ENCODE results near the gene TEX12. TPM values are rescaled to one million over a fixed set of nuclear protein-coding genes. Genes with fewer than 3 reads are reported as not detected.

TEX12 gene
- total and polyA plus RNA-seq, 2 experiments from 2014 or later, result 1.1 TPM; not detected in 1

DNA sequence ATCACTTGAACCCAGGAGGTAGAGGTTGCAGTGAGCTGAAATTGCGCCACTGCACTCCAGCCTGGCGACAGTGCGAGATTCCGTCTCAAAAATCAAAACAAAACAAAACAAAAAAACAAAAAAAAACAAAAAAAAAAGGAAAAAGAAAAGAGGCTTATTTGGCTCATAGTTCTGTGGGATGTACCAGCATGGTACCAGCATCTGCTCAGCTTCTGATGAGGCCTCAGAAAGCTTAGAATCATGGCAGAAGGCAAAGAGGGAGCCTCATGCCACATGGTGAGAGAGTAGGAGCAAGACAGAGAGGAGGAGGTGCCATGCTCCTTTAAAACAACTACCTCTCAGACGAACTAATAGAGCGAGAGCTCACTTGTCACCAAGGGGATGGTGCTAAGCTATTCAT lies 48.4 kb downstream of the TEX12 start (continued):
- TF ChIP-seq, protein P1, sequence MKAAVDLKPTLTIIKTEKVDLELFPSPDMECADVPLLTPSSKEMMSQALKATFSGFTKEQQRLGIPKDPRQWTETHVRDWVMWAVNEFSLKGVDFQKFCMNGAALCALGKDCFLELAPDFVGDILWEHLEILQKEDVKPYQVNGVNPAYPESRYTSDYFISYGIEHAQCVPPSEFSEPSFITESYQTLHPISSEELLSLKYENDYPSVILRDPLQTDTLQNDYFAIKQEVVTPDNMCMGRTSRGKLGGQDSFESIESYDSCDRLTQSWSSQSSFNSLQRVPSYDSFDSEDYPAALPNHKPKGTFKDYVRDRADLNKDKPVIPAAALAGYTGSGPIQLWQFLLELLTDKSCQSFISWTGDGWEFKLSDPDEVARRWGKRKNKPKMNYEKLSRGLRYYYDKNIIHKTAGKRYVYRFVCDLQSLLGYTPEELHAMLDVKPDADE (IDR thresholded peaks at IDR 0.05), result no peak
- TF ChIP-seq JUNB (IDR thresholded peaks at IDR 0.05; ENCODE audit: unreplicated experiment) (no peak), ZNF114 (CRISPR knock-in tag; IDR thresholded peaks at IDR 0.05) (no peak), EZH2 (IDR thresholded peaks at IDR 0.05; ENCODE audit: low read depth, unreplicated experiment) (no peak), POLR2AphosphoS5 (IDR thresholded peaks at IDR 0.05; ENCODE audit: low read depth) (no peak), EZH2phosphoT487 (IDR thresholded peaks at IDR 0.05; ENCODE audit: unreplicated experiment) (no peak), ZNF331 (CRISPR knock-in tag; IDR thresholded peaks at IDR 0.05; ENCODE audit: low read depth) (no peak), NANOG (IDR thresholded peaks at IDR 0.05; ENCODE audit: borderline replicate concordance) (no peak)
- TF ChIP-seq, protein P2, sequence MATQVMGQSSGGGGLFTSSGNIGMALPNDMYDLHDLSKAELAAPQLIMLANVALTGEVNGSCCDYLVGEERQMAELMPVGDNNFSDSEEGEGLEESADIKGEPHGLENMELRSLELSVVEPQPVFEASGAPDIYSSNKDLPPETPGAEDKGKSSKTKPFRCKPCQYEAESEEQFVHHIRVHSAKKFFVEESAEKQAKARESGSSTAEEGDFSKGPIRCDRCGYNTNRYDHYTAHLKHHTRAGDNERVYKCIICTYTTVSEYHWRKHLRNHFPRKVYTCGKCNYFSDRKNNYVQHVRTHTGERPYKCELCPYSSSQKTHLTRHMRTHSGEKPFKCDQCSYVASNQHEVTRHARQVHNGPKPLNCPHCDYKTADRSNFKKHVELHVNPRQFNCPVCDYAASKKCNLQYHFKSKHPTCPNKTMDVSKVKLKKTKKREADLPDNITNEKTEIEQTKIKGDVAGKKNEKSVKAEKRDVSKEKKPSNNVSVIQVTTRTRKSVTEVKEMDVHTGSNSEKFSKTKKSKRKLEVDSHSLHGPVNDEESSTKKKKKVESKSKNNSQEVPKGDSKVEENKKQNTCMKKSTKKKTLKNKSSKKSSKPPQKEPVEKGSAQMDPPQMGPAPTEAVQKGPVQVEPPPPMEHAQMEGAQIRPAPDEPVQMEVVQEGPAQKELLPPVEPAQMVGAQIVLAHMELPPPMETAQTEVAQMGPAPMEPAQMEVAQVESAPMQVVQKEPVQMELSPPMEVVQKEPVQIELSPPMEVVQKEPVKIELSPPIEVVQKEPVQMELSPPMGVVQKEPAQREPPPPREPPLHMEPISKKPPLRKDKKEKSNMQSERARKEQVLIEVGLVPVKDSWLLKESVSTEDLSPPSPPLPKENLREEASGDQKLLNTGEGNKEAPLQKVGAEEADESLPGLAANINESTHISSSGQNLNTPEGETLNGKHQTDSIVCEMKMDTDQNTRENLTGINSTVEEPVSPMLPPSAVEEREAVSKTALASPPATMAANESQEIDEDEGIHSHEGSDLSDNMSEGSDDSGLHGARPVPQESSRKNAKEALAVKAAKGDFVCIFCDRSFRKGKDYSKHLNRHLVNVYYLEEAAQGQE (IDR thresholded peaks at IDR 0.05; ENCODE audit: unreplicated experiment), result no peak
- TF ChIP-seq, protein P3, sequence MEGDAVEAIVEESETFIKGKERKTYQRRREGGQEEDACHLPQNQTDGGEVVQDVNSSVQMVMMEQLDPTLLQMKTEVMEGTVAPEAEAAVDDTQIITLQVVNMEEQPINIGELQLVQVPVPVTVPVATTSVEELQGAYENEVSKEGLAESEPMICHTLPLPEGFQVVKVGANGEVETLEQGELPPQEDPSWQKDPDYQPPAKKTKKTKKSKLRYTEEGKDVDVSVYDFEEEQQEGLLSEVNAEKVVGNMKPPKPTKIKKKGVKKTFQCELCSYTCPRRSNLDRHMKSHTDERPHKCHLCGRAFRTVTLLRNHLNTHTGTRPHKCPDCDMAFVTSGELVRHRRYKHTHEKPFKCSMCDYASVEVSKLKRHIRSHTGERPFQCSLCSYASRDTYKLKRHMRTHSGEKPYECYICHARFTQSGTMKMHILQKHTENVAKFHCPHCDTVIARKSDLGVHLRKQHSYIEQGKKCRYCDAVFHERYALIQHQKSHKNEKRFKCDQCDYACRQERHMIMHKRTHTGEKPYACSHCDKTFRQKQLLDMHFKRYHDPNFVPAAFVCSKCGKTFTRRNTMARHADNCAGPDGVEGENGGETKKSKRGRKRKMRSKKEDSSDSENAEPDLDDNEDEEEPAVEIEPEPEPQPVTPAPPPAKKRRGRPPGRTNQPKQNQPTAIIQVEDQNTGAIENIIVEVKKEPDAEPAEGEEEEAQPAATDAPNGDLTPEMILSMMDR (conservative IDR thresholded peaks at IDR 0.05; ENCODE audit: low read depth in 2 of 2), result no peak

DNA sequence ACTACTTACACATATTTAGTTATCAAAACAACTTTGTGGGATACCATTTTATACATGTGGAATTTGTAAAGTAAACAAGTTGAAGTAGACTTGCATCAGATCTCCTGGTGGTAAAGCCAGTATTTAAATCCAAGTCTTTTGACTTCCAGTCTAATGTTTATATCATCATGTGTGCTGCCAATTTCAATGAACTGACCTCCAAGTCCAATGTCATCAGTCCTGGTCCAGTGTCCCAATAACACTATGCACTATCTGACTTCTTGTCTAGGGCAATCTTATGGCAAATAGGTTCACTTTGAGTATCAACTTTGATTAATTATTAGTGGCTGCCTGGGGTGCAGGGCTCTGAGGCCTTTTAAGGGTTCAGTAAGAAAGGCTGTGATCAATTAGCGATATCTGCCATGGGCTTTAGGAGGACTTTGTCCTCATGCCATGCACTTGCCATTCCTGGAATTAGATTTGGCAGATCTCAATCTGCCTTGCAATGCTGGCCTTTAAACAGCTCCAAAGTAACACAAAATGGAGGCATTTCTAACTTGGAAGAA lies 49.5 kb downstream of the TEX12 start:
- DNase-seq (ENCODE audit: low spot score) (no peak), ATAC-seq (no peak)
- Mint-ChIP-seq H3K4me1 (no peaks in the 10 kb centered on the region), H3K4me3 (no peak overlapping the region), H3K36me3 (ENCODE audit: low read depth) (no peaks in the 10 kb centered on the region), H3K27me3 (ENCODE audit: insufficient read depth, low read depth, poor library complexity) (no peaks in the 10 kb centered on the region), H3K9me3 (no peaks in the 10 kb centered on the region), H3K27ac (no peak overlapping the region)
- H3K27ac ChIP-seq (ENCODE audit: low read depth), result no peak overlapping the region
- H3K9me2 ChIP-seq (ENCODE audit: insufficient read depth), result no peaks in the 10 kb centered on the region
- H3K4me2 ChIP-seq, result no peak overlapping the region
- H3F3A ChIP-seq (replicated peaks; ENCODE audit: low read depth), result no peaks in the 10 kb centered on the region
- H2AFZ ChIP-seq, result no peak overlapping the region
- H3K4me1 ChIP-seq (ENCODE audit: insufficient read depth), result no peaks in the 10 kb centered on the region
- H3K4me3 ChIP-seq, result no peak overlapping the region
- H4K20me1 ChIP-seq (replicated peaks; ENCODE audit: insufficient read depth), result no peaks in the 10 kb centered on the region
- H3K36me3 ChIP-seq (ENCODE audit: insufficient read depth), result no peaks in the 10 kb centered on the region
- no peaks in the 10 kb centered on the region for H3K79me2 ChIP-seq (replicated peaks; ENCODE audit: insufficient read depth)
- H3K27me3 ChIP-seq (ENCODE audit: insufficient read depth), result no peaks in the 10 kb centered on the region
- TF ChIP-seq, protein P4, sequence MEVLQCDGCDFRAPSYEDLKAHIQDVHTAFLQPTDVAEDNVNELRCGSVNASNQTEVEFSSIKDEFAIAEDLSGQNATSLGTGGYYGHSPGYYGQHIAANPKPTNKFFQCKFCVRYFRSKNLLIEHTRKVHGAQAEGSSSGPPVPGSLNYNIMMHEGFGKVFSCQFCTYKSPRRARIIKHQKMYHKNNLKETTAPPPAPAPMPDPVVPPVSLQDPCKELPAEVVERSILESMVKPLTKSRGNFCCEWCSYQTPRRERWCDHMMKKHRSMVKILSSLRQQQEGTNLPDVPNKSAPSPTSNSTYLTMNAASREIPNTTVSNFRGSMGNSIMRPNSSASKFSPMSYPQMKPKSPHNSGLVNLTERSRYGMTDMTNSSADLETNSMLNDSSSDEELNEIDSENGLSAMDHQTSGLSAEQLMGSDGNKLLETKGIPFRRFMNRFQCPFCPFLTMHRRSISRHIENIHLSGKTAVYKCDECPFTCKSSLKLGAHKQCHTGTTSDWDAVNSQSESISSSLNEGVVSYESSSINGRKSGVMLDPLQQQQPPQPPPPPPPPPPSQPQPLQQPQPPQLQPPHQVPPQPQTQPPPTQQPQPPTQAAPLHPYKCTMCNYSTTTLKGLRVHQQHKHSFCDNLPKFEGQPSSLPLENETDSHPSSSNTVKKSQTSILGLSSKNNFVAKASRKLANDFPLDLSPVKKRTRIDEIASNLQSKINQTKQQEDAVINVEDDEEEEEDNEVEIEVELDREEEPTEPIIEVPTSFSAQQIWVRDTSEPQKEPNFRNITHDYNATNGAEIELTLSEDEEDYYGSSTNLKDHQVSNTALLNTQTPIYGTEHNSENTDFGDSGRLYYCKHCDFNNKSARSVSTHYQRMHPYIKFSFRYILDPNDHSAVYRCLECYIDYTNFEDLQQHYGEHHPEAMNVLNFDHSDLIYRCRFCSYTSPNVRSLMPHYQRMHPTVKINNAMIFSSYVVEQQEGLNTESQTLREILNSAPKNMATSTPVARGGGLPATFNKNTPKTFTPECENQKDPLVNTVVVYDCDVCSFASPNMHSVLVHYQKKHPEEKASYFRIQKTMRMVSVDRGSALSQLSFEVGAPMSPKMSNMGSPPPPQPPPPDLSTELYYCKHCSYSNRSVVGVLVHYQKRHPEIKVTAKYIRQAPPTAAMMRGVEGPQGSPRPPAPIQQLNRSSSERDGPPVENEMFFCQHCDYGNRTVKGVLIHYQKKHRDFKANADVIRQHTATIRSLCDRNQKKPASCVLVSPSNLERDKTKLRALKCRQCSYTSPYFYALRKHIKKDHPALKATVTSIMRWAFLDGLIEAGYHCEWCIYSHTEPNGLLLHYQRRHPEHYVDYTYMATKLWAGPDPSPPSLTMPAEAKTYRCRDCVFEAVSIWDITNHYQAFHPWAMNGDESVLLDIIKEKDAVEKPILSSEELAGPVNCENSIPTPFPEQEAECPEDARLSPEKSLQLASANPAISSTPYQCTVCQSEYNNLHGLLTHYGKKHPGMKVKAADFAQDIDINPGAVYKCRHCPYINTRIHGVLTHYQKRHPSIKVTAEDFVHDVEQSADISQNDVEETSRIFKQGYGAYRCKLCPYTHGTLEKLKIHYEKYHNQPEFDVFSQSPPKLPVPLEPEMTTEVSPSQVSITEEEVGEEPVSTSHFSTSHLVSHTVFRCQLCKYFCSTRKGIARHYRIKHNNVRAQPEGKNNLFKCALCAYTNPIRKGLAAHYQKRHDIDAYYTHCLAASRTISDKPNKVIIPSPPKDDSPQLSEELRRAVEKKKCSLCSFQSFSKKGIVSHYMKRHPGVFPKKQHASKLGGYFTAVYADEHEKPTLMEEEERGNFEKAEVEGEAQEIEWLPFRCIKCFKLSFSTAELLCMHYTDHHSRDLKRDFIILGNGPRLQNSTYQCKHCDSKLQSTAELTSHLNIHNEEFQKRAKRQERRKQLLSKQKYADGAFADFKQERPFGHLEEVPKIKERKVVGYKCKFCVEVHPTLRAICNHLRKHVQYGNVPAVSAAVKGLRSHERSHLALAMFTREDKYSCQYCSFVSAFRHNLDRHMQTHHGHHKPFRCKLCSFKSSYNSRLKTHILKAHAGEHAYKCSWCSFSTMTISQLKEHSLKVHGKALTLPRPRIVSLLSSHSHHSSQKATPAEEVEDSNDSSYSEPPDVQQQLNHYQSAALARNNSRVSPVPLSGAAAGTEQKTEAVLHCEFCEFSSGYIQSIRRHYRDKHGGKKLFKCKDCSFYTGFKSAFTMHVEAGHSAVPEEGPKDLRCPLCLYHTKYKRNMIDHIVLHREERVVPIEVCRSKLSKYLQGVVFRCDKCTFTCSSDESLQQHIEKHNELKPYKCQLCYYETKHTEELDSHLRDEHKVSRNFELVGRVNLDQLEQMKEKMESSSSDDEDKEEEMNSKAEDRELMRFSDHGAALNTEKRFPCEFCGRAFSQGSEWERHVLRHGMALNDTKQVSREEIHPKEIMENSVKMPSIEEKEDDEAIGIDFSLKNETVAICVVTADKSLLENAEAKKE (CRISPR knock-in tag; IDR thresholded peaks at IDR 0.05), result no peak
- TF ChIP-seq POLR2AphosphoS5 (IDR thresholded peaks at IDR 0.05; ENCODE audit: low read depth), result no peak
- TF ChIP-seq ZNF114 (CRISPR knock-in tag; IDR thresholded peaks at IDR 0.05), result no peak
